Measurements from ENCODE around the gene SNCAIP. TPM values are rescaled to one million over a fixed set of nuclear protein-coding genes. Genes with fewer than 3 reads are reported as not detected.

SNCAIP gene
- total RNA-seq, 4 donors from 2014 or later, result 0.82 to 2.2 (median 1.6) TPM; not detected in 1

DNA sequence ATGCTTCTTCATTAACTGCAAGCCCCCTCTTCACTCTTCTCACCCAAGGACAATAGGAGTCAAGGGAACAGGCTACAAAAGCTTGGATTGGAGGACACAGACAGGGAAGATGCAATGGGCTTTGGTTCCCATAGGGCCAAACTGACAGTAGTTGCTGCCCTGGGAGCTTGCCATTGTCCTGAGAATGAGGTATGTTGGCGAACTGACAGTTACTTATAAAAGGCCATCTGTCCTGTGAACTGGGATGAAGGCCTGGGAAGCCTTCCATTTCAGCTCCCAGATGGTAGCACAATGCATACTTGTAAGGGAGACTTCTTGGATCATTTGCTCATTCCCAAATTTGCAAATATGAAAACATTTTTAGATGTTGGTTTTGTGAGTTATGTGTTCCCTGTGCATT lies 88.9 kb downstream of the SNCAIP start:
- DNase-seq, result no peak
- Histone ChIP-seq H3K9me3 (no peaks in the 10 kb centered on the region), H3K36me3 (no peaks in the 10 kb centered on the region), H3K4me3 (no peak overlapping the region), H3K27ac (no peak overlapping the region), H3K4me1 (no peaks in the 10 kb centered on the region), H3K27me3 (no peaks in the 10 kb centered on the region)
- 56% methylated on average over 1 of the region's 1 CpG; no CpG with 5 or more reads in 1 of the 2 donors for WGBS, 2 donors (ENCODE audit: low coverage in 1 of 2)
- intact Hi-C loops (cut with DNase I; ENCODE audit: low total_unique reads), result no loop called here
- in situ Hi-C loops (cut with MboI; ENCODE audit: low pct_ligation_motif_present in 1 of 4, low pct_unique_long_range_greater_than_20kb in 1 of 4, low sequenced_read_pairs in 3 of 4), result no loop called here
- TF ChIP-seq, protein P1, sequence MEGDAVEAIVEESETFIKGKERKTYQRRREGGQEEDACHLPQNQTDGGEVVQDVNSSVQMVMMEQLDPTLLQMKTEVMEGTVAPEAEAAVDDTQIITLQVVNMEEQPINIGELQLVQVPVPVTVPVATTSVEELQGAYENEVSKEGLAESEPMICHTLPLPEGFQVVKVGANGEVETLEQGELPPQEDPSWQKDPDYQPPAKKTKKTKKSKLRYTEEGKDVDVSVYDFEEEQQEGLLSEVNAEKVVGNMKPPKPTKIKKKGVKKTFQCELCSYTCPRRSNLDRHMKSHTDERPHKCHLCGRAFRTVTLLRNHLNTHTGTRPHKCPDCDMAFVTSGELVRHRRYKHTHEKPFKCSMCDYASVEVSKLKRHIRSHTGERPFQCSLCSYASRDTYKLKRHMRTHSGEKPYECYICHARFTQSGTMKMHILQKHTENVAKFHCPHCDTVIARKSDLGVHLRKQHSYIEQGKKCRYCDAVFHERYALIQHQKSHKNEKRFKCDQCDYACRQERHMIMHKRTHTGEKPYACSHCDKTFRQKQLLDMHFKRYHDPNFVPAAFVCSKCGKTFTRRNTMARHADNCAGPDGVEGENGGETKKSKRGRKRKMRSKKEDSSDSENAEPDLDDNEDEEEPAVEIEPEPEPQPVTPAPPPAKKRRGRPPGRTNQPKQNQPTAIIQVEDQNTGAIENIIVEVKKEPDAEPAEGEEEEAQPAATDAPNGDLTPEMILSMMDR (IDR thresholded peaks at IDR 0.05), result no peak
- TF ChIP-seq EP300 (IDR thresholded peaks at IDR 0.05; ENCODE audit: low read depth) (no peak), POLR2AphosphoS5 (IDR thresholded peaks at IDR 0.05) (no peak), POLR2A (IDR thresholded peaks at IDR 0.05) (no peak)

DNA sequence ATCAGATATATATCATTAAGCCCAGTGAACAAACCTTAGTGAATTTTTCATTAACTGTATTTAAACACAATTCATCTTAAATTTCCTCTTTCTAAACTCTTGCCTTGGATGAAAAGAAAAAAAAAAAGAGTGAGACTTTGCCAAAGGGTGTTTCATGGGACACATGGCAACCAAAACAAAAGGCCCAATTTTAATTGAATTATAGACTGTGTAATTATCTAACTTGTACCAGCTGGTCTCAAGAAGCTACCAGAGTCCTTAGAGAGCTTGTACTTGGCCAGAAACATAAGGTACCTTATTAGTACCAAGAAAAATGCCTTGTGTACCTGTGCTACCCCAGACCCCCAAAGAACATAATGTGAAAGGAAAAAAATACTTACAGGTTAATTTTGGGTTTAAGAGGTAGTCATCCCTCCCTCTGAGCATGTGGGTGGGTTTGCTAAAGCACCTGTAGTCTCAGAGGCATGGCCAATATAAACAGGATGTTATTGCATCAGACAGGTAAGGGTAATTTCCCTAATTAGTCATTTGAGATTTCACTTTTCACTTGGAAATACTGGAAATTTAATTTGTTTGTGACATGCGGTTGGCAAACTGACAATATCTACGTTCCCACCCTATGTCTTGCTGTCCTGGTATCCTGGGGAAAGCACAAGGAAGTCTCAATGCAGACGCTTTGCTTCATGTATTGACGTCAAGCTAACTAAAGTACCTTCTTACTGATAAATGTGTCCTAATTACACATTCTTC lies 90.1 kb downstream of the SNCAIP start:
- TF ChIP-seq, protein P1 (IDR thresholded peaks at IDR 0.05), result no peak
- no peak for TF ChIP-seq POLR2A (IDR thresholded peaks at IDR 0.05)
- no peak for TF ChIP-seq EP300 (IDR thresholded peaks at IDR 0.05; ENCODE audit: low read depth)
- no peak for TF ChIP-seq POLR2AphosphoS5 (IDR thresholded peaks at IDR 0.05)
- in situ Hi-C loops (cut with MboI; ENCODE audit: low pct_ligation_motif_present in 1 of 4, low pct_unique_long_range_greater_than_20kb in 1 of 4, low sequenced_read_pairs in 3 of 4) (no loop called here), intact Hi-C loops (cut with DNase I; ENCODE audit: low total_unique reads) (no loop called here)
- Histone ChIP-seq H3K36me3 (no peaks in the 10 kb centered on the region), H3K27me3 (no peaks in the 10 kb centered on the region), H3K9me3 (no peaks in the 10 kb centered on the region), H3K4me3 (no peak overlapping the region), H3K4me1 (no peaks in the 10 kb centered on the region), H3K27ac (no peak overlapping the region)
- 86 to 95% methylated on average over 4 of the region's 4 CpGs for WGBS, 2 donors (ENCODE audit: low coverage in 1 of 2)
- DNase-seq, result no peak

DNA sequence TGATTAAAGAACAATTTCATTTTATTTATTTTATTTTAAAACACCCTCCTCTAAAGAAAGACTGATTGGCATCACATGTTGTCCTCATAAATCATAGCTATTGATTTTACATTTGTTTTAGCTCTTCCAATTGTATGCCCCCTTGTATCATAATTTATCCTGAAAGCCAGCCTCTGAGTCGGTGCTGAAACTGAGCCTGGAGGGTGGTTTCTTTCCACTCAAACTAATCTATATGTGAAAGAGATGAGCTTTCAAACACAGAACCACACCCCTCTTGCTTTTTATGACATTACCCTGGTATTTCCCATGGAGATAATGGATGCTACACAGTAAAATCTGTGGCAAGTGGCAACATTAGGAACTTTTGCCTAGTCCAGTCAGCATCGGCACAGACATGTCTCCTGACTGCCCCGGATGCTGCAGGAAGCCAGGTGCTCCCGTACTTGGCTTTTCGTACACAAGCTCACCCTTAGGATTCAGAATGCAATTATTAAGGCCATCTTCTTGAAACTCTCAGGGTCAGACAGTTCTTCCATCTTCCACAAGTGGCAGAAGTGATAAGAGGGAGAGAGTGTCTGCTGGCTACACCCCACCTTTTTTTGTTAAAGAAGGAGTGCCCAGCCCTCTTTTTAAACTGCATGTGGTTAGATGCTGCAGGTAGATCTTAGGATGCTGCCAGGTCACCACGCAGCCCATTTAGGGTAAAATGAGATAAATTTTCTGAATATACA lies 91.1 kb downstream of the SNCAIP start:
- H3K4me1 ChIP-seq, result no peaks in the 10 kb centered on the region
- no peak overlapping the region for H3K27ac ChIP-seq
- H3K4me3 ChIP-seq, result no peak overlapping the region
- DNase-seq, result no peak
- no peaks in the 10 kb centered on the region for H3K9me3 ChIP-seq
- H3K27me3 ChIP-seq, result no peaks in the 10 kb centered on the region
- TF ChIP-seq, protein P1 (IDR thresholded peaks at IDR 0.05), result no peak
- TF ChIP-seq EP300 (IDR thresholded peaks at IDR 0.05; ENCODE audit: low read depth) (no peak), POLR2AphosphoS5 (IDR thresholded peaks at IDR 0.05) (no peak), POLR2A (IDR thresholded peaks at IDR 0.05) (no peak)
- in situ Hi-C loops (cut with MboI; ENCODE audit: low pct_ligation_motif_present in 1 of 4, low pct_unique_long_range_greater_than_20kb in 1 of 4, low sequenced_read_pairs in 3 of 4) (no loop called here), intact Hi-C loops (cut with DNase I; ENCODE audit: low total_unique reads) (no loop called here)
- no peaks in the 10 kb centered on the region for H3K36me3 ChIP-seq
- WGBS, 2 donors (ENCODE audit: low coverage in 1 of 2), result 92 to 100% methylated on average over 3 to 6 of the region's 6 CpGs

DNA sequence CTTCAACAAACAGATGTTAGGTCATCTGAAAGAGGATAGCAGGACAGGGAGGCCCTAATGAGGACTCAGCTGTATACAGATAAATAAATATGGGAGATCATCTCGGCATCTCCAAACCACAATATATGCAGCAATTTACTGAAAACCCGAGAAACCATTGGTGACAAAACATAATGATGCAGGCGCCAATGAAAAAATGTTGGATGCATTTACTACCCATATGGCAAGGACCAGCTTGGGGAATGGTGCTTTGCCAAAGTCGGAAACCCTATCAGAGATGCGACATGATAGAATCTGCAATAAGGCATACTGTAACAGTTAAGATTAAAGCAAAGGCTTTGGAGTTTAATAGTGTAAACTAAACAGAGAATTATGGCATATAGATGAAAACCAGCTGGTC lies 92.0 kb downstream of the SNCAIP start:
- TF ChIP-seq EP300 (IDR thresholded peaks at IDR 0.05; ENCODE audit: low read depth) (no peak), POLR2AphosphoS5 (IDR thresholded peaks at IDR 0.05) (no peak), POLR2A (IDR thresholded peaks at IDR 0.05) (no peak)
- TF ChIP-seq, protein P1 (IDR thresholded peaks at IDR 0.05), result no peak
- Histone ChIP-seq H3K9me3 (no peaks in the 10 kb centered on the region), H3K4me3 (no peak overlapping the region), H3K4me1 (no peaks in the 10 kb centered on the region), H3K27ac (no peak overlapping the region), H3K27me3 (no peaks in the 10 kb centered on the region), H3K36me3 (no peaks in the 10 kb centered on the region)
- in situ Hi-C loops (cut with MboI; ENCODE audit: low pct_ligation_motif_present in 1 of 4, low pct_unique_long_range_greater_than_20kb in 1 of 4, low sequenced_read_pairs in 3 of 4) (no loop called here), intact Hi-C loops (cut with DNase I; ENCODE audit: low total_unique reads) (no loop called here)
- no peak for DNase-seq
- WGBS, 2 donors (ENCODE audit: low coverage in 1 of 2), result 85 to 95% methylated on average over 5 of the region's 5 CpGs

Data from transverse colon (tissue), 4 donors.